ENCODE data around the gene DSTN. TPM values are rescaled to one million over a fixed set of nuclear protein-coding genes. Genes with fewer than 3 reads are reported as not detected.

Gene DSTN
- total RNA-seq, 1 experiment from 2014 or later: 110 TPM

GRCh38 chr20:17557675-17558006 is 12.2 kb upstream of the DSTN start:
- no TSS peak for BruUV-seq (replicated peaks)
- no peaks in the 10 kb centered on the region for H3K27me3 Mint-ChIP-seq (ENCODE audit: unreplicated experiment)
- DNase-seq: peak; percentile 32
- peaks cover 11% of the 10 kb centered on the region for H3K36me3 Mint-ChIP-seq (ENCODE audit: insufficient read depth, unreplicated experiment)
- CTCF ChIA-PET: interaction anchor here (0.6 to 1.6 kb wide), 3 partner anchors 12 to 438 kb away, joined by 3 to 4 read pairs (median 3); partner anchors contain the start of gene DSTN
- TF ChIP-seq CTCF (IDR thresholded peaks at IDR 0.05; ENCODE audit: unreplicated experiment): no peak
- intact Hi-C loops (cut with micrococcal nuclease; ENCODE audit: unreplicated experiment): loop anchor here (1.0 kb wide), 1 partner anchor 20 kb away; no protein-coding TSS in a partner anchor
- H3K4me1 Mint-ChIP-seq (ENCODE audit: low read depth, unreplicated experiment): peaks cover 9% of the 10 kb centered on the region
- no peaks in the 10 kb centered on the region for H3K9me3 Mint-ChIP-seq (ENCODE audit: low read depth, unreplicated experiment)
- H3K4me3 Mint-ChIP-seq (ENCODE audit: low read depth, unreplicated experiment): peak overlapping the region; percentile 58
- peak overlapping the region; percentile 80 for H3K27ac Mint-ChIP-seq (ENCODE audit: unreplicated experiment)

- intact Hi-C loops (cut with micrococcal nuclease; ENCODE audit: unreplicated experiment): loop anchor here (1.0 kb wide), 1 partner anchor 21 kb away; no protein-coding TSS in a partner anchor
- no peak for TF ChIP-seq CTCF (IDR thresholded peaks at IDR 0.05; ENCODE audit: unreplicated experiment)
- Mint-ChIP-seq H3K4me3 (ENCODE audit: low read depth, unreplicated experiment) (peak overlapping the region; percentile 39), H3K27ac (ENCODE audit: unreplicated experiment) (peak overlapping the region; percentile 80), H3K36me3 (ENCODE audit: insufficient read depth, unreplicated experiment) (peaks cover 11% of the 10 kb centered on the region), H3K9me3 (ENCODE audit: low read depth, unreplicated experiment) (no peaks in the 10 kb centered on the region), H3K4me1 (ENCODE audit: low read depth, unreplicated experiment) (peaks cover 9% of the 10 kb centered on the region), H3K27me3 (ENCODE audit: unreplicated experiment) (no peaks in the 10 kb centered on the region)
- BruUV-seq (replicated peaks): TSS peak; percentile 88
- CTCF ChIA-PET: interaction anchor here (0.6 to 1.6 kb wide), 4 partner anchors 11 to 437 kb away, joined by 3 to 4 read pairs (median 3); partner anchors contain the start of gene DSTN
- DNase-seq: peak; percentile 48
These were observed 11.5 kb upstream of the DSTN start for GRCh38 chr20:17558154-17558940.

- intact Hi-C loops (cut with micrococcal nuclease; ENCODE audit: unreplicated experiment): loop anchor here (1.0 kb wide), 1 partner anchor 22 kb away; no protein-coding TSS in a partner anchor
- H3K27me3 Mint-ChIP-seq (ENCODE audit: unreplicated experiment): no peaks in the 10 kb centered on the region
These were observed 11.0 kb upstream of the DSTN start for GRCh38 chr20:17558941-17559304.

GRCh38 chr20:17559338-17559737 is 10.5 kb upstream of the DSTN start:
- H3K9me3 Mint-ChIP-seq (ENCODE audit: low read depth, unreplicated experiment): no peaks in the 10 kb centered on the region
- no peak for TF ChIP-seq CTCF (IDR thresholded peaks at IDR 0.05; ENCODE audit: unreplicated experiment)
- DNase-seq: no peak
- intact Hi-C loops (cut with micrococcal nuclease; ENCODE audit: unreplicated experiment): no loop called here
- peaks cover 11% of the 10 kb centered on the region for H3K36me3 Mint-ChIP-seq (ENCODE audit: insufficient read depth, unreplicated experiment)
- peaks cover 9% of the 10 kb centered on the region for H3K4me1 Mint-ChIP-seq (ENCODE audit: low read depth, unreplicated experiment)
- BruUV-seq (replicated peaks): no TSS peak
- no peak overlapping the region for H3K4me3 Mint-ChIP-seq (ENCODE audit: low read depth, unreplicated experiment)
- CTCF ChIA-PET: interaction anchor here (0.7 kb wide), 1 partner anchor 83 kb away, joined by 3 read pairs; no protein-coding TSS in a partner anchor
- H3K27ac Mint-ChIP-seq (ENCODE audit: unreplicated experiment): no peak overlapping the region
- no peaks in the 10 kb centered on the region for H3K27me3 Mint-ChIP-seq (ENCODE audit: unreplicated experiment)

More at GRCh38 chr20:17558941-17559304, 11.0 kb upstream of the DSTN start:
- CTCF ChIA-PET: interaction anchor here (0.7 kb wide), 1 partner anchor 83 kb away, joined by 3 read pairs; no protein-coding TSS in a partner anchor
- no peaks in the 10 kb centered on the region for H3K9me3 Mint-ChIP-seq (ENCODE audit: low read depth, unreplicated experiment)
- peaks cover 11% of the 10 kb centered on the region for H3K36me3 Mint-ChIP-seq (ENCODE audit: insufficient read depth, unreplicated experiment)
- TF ChIP-seq CTCF (IDR thresholded peaks at IDR 0.05; ENCODE audit: unreplicated experiment): no peak
- peaks cover 9% of the 10 kb centered on the region for H3K4me1 Mint-ChIP-seq (ENCODE audit: low read depth, unreplicated experiment)
- no TSS peak for BruUV-seq (replicated peaks)
- peak overlapping the region; percentile 39 for H3K4me3 Mint-ChIP-seq (ENCODE audit: low read depth, unreplicated experiment)
- no peak for DNase-seq
- peak overlapping the region; percentile 80 for H3K27ac Mint-ChIP-seq (ENCODE audit: unreplicated experiment)
